CD8-positive, alpha-beta memory T cell (primary cell): ENCODE data around the gene VIPR2. TPM values are rescaled to one million over a fixed set of nuclear protein-coding genes. Genes with fewer than 3 reads are reported as not detected.

ENCODE experiments used
- CTCF ChIA-PET: fragments of 350-600 bp; sonication (Branson Sonifier 250); formaldehyde crosslinking; loops from one replicate; lab custom pipeline; 2021; ENCODE audit warnings: antibody characterized with exemption; lab: Charles Lee
- POLR2A ChIA-PET: fragments of 350-600 bp; sonication (Branson Sonifier 250); formaldehyde crosslinking; loops from one replicate; lab custom pipeline; 2021; ENCODE audit warnings: antibody characterized with exemption; lab: Charles Lee
- DNase-seq, 5 donors: peaks; one replicate each; pipeline versions ENCODE4 v3.0.0 to v3.0.0-alpha.2; 2020 to 2022; ENCODE audit warnings: mixed read lengths in 1 of 5
- H3K27ac ChIP-seq: one replicate; pipeline ENCODE4 v1.7.0; 2013; ENCODE audit warnings: low read depth, mild to moderate bottlenecking, low read length, moderate library complexity
- H3K27me3 ChIP-seq: 2 replicates; pipeline ENCODE4 v1.7.0; 2013; ENCODE audit warnings: low read length, mild to moderate bottlenecking; ENCODE audit not compliant: insufficient read depth, poor library complexity, severe bottlenecking
- H3K36me3 ChIP-seq: 2 replicates; pipeline ENCODE4 v1.7.0; 2013; ENCODE audit warnings: mild to moderate bottlenecking, low read length, moderate library complexity; ENCODE audit not compliant: insufficient read depth
- H3K4me1 ChIP-seq: 2 replicates; pipeline ENCODE4 v1.7.0; 2013; ENCODE audit warnings: mild to moderate bottlenecking, low read length, moderate library complexity; ENCODE audit not compliant: insufficient read depth
- H3K4me3 ChIP-seq: 2 replicates; pipeline ENCODE4 v1.7.0; 2013; ENCODE audit warnings: mild to moderate bottlenecking, low read length
- H3K9me3 ChIP-seq: 2 replicates; pipeline ENCODE4 v1.7.0; 2013; ENCODE audit warnings: mild to moderate bottlenecking, low read length
- H3K27ac Mint-ChIP-seq, 8 donors: one replicate each; pipeline ENCODE4 v1.8.0; 2020 to 2021; ENCODE audit warnings: mixed read lengths in 8 of 8, mild to moderate bottlenecking in 6 of 8, inconsistent platforms in 3 of 8, moderate library complexity in 3 of 8
- H3K27me3 Mint-ChIP-seq, 2 donors: one replicate each; pipeline ENCODE4 v1.8.0; 2020 to 2021; ENCODE audit warnings: mixed read lengths in 2 of 2, mild to moderate bottlenecking in 1 of 2, moderate library complexity in 1 of 2
- H3K36me3 Mint-ChIP-seq, 3 donors: one replicate each; pipeline ENCODE4 v1.8.0; 2020 to 2021; ENCODE audit warnings: mixed read lengths in 3 of 3, inconsistent platforms in 1 of 3, mild to moderate bottlenecking in 1 of 3
- H3K4me1 Mint-ChIP-seq, 3 donors: one replicate each; pipeline ENCODE4 v1.8.0; 2020 to 2021; ENCODE audit warnings: mixed read lengths in 3 of 3, inconsistent platforms in 1 of 3, mild to moderate bottlenecking in 1 of 3
- H3K4me3 Mint-ChIP-seq, 7 donors: one replicate each; pipeline ENCODE4 v1.8.0; 2020 to 2021; ENCODE audit warnings: mixed read lengths in 7 of 7, mild to moderate bottlenecking in 6 of 7, moderate library complexity in 4 of 7, inconsistent platforms in 2 of 7
- H3K9me3 Mint-ChIP-seq, 5 donors: one replicate each; pipeline ENCODE4 v1.8.0; 2020 to 2022; ENCODE audit warnings: mixed read lengths in 5 of 5, mild to moderate bottlenecking in 3 of 5, moderate library complexity in 2 of 5, inconsistent platforms in 1 of 5
- polyA plus RNA-seq: library from polyadenylated mRNA; unstranded; fragments of 300-500 nt; fragmentation: Illumina TruSeq; gene quantifications from one replicate; pipeline ENCODE4 v1.2.3, GENCODE V29; 2021
- total RNA-seq, 2 experiments: library from RNA; stranded (reverse); gene quantifications; one replicate each; pipeline ENCODE4 v1.2.3, GENCODE V29; 2021

Gene VIPR2
- total and polyA plus RNA-seq, 3 experiments from 2014 or later: 0.15 to 0.61 (median 0.31) TPM

DNA sequence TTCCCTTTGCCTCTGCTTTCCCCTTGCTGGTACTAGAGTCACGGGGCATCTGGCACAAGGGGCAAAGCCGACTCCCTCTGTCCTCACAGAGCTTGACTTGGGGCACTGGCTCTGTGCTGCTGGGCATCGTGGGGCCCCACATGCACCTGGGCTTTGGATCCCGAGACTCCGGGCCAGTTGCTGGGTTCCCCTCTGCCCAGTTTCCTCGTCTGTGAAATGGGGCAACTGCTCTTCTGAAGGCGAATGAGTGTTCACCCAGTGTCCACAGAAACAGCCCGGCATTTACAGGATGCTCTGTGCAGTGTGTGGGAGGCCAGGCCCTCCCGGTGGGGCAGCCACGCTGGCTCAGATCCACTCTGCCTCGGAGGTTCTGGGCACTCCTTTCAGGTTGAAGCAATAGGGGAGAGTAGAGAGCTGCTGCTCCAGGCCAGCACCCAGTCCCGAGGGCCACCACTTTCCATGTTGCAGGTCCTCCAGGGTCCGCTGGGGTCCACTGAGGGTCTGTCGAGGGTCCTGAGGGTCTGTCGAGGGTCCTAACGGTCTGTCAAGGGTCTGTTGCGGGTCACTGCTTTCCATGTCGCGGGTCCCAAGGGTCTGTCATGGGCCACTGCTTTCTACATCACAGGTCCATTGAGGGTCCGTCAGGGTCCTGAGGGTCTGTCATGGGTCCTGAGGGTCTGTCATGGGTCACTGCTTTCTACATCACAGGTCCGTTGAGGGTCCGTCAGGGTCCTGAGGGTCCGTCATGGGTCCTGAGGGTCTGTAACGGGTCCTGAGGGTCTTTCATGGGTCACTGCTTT, 103.6 kb downstream of the VIPR2 start:
- CTCF ChIA-PET: no interaction called here
- H3K27me3 Mint-ChIP-seq: peaks cover 2 to 23% of the 10 kb centered on the region in 2 donors
- H3K9me3 Mint-ChIP-seq: no peaks in the 10 kb centered on the region

DNA sequence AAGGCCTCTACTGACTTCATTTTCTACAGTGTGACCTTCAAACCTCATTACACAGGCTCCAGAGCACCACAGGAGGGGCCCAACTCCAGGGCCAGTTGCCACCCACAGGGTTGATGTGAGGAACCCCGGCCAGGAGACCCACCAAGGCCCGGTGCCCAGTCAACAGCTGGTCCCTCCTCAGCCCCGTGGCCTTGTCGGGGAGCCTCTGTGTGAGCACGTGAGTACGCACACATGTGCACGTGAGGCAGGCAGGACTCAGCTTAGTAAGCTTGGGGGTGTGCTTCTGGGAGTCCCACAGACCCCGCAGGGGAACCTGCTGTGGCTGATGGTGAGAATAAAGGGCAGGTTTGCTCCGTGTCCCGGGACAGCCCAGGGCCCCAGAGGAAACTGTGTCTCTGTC, 104.5 kb downstream of the VIPR2 start:
- ChIA-PET POLR2A (no interaction called here), CTCF (no interaction called here)
- H3K4me1 Mint-ChIP-seq: no peaks in the 10 kb centered on the region
- no peak overlapping the region for H3K27ac Mint-ChIP-seq
- H3K27ac ChIP-seq: no peak overlapping the region
- no peak overlapping the region for H3K4me3 ChIP-seq
- no peaks in the 10 kb centered on the region for H3K4me1 ChIP-seq
- DNase-seq: no peak
- no peaks in the 10 kb centered on the region for H3K9me3 ChIP-seq
- no peaks in the 10 kb centered on the region for H3K36me3 ChIP-seq
- no peak overlapping the region for H3K4me3 Mint-ChIP-seq
- no peaks in the 10 kb centered on the region for H3K36me3 Mint-ChIP-seq
- no peaks in the 10 kb centered on the region for H3K27me3 ChIP-seq
- no peaks in the 10 kb centered on the region for H3K9me3 Mint-ChIP-seq
- H3K27me3 Mint-ChIP-seq: peaks cover 2 to 22% of the 10 kb centered on the region in 2 donors

More for the DNA sequence above, 103.6 kb downstream of the VIPR2 start:
- no peaks in the 10 kb centered on the region for H3K27me3 ChIP-seq
- POLR2A ChIA-PET: no interaction called here
- H3K27ac ChIP-seq: no peak overlapping the region
- Mint-ChIP-seq H3K36me3 (no peaks in the 10 kb centered on the region), H3K4me3 (no peak overlapping the region), H3K4me1 (no peaks in the 10 kb centered on the region), H3K27ac (peak overlapping the region in 1 of 8 donors; percentile 84)
- no peaks in the 10 kb centered on the region for H3K4me1 ChIP-seq
- no peak overlapping the region for H3K4me3 ChIP-seq
- no peaks in the 10 kb centered on the region for H3K36me3 ChIP-seq
- H3K9me3 ChIP-seq: no peaks in the 10 kb centered on the region
- DNase-seq: no peak

DNA sequence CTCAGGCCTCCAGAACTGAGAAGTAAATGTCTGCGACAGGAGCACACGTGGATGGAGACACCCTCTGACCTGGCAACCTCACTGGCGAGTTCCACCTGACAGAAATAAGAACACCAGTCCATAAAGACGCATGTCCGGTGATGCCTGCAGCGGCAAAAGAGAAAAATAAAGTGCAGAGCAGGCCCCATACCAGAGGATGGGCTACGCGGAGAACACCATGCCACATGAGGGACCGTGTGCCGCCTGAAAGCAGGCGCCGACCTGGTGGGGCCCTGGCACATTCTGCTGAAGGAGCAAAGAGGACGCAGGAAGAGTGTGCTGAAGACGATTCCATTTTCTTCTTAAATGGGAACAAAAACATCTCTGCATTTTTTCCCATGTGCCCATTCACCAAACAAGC, 105.0 kb downstream of the VIPR2 start:
- Mint-ChIP-seq H3K4me3 (no peak overlapping the region), H3K27me3 (peaks cover 2 to 19% of the 10 kb centered on the region in 2 donors), H3K27ac (no peak overlapping the region), H3K4me1 (no peaks in the 10 kb centered on the region), H3K36me3 (no peaks in the 10 kb centered on the region), H3K9me3 (no peaks in the 10 kb centered on the region)
- no peak for DNase-seq
- Histone ChIP-seq H3K4me3 (no peak overlapping the region), H3K27ac (no peak overlapping the region), H3K4me1 (no peaks in the 10 kb centered on the region), H3K27me3 (no peaks in the 10 kb centered on the region), H3K36me3 (no peaks in the 10 kb centered on the region), H3K9me3 (no peaks in the 10 kb centered on the region)
- ChIA-PET CTCF (no interaction called here), POLR2A (no interaction called here)

DNA sequence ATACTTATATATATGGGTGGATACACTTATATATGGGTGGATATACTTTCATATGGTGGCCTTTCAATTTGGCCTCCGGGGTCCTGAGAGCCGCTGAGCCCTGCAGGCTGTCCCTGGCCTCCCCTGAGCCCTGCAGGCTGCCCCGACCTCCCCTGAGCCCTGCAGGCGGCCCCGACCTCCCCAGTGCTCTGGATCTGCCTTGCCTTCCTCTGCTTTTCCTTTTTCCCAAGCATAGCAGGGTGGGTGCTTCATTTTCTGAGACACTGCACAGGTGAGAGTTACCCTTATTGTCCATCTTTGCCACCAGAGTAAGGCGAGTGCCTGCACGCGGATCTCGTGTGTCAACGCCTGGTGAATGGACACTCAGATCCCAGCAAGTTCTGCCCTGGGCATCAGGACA, 106.6 kb downstream of the VIPR2 start:
- DNase-seq: no peak
- Histone ChIP-seq H3K4me1 (no peaks in the 10 kb centered on the region), H3K36me3 (no peaks in the 10 kb centered on the region), H3K27ac (no peak overlapping the region), H3K4me3 (no peak overlapping the region), H3K27me3 (no peaks in the 10 kb centered on the region), H3K9me3 (no peaks in the 10 kb centered on the region)
- ChIA-PET POLR2A (no interaction called here), CTCF (no interaction called here)
- Mint-ChIP-seq H3K4me3 (no peak overlapping the region), H3K9me3 (no peaks in the 10 kb centered on the region), H3K36me3 (no peaks in the 10 kb centered on the region), H3K27ac (no peak overlapping the region), H3K27me3 (peaks cover 2 to 19% of the 10 kb centered on the region in 2 donors), H3K4me1 (no peaks in the 10 kb centered on the region)

DNA sequence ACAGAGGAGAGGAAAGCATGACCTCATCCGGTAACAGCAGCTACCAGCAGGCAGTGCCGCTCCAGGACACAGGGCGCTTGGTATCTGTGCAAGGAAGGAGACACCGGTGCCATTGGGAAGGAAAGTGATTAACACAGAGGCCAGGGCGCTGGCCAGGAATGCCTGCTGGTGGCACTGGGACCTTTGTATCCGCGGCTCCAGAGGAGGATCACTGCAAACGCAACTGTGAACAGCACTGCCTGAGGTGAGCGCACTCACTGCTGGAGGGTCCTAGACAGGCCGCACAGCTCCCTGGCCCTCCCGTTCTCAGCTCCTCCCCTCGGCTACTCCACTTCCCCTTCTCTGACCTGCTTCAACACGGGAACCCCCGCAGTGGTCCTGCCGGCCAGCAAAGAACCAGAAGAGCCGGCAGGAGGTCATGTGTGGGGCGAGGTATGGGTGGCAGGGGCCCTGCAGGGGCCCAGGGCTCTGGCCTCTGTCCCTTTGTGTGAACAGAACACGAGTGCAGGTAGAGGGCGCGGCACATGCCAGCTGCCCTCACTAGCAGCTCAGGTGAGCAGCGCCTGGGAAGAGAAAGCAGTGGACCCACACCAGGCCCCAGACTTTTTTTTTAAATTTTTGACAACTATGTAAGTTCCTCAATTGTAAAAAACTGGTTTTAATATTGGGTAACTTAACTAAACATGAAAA, 107.6 kb downstream of the VIPR2 start:
- no peak overlapping the region for H3K4me3 Mint-ChIP-seq
- Histone ChIP-seq H3K4me3 (no peak overlapping the region), H3K9me3 (no peaks in the 10 kb centered on the region), H3K27me3 (no peaks in the 10 kb centered on the region), H3K27ac (no peak overlapping the region), H3K4me1 (no peaks in the 10 kb centered on the region), H3K36me3 (no peaks in the 10 kb centered on the region)
- no peaks in the 10 kb centered on the region for H3K4me1 Mint-ChIP-seq
- peaks cover 2 to 22% of the 10 kb centered on the region in 2 donors for H3K27me3 Mint-ChIP-seq
- DNase-seq: no peak
- H3K9me3 Mint-ChIP-seq: no peaks in the 10 kb centered on the region
- ChIA-PET POLR2A (no interaction called here), CTCF (no interaction called here)
- H3K36me3 Mint-ChIP-seq: no peaks in the 10 kb centered on the region
- H3K27ac Mint-ChIP-seq: peak overlapping the region in 1 of 8 donors; percentile 22

GRCh38 chr7:159035571-159036073, 109.0 kb downstream of the VIPR2 start:
- ChIA-PET POLR2A (no interaction called here), CTCF (no interaction called here)
- H3K27ac Mint-ChIP-seq: no peak overlapping the region

DNA sequence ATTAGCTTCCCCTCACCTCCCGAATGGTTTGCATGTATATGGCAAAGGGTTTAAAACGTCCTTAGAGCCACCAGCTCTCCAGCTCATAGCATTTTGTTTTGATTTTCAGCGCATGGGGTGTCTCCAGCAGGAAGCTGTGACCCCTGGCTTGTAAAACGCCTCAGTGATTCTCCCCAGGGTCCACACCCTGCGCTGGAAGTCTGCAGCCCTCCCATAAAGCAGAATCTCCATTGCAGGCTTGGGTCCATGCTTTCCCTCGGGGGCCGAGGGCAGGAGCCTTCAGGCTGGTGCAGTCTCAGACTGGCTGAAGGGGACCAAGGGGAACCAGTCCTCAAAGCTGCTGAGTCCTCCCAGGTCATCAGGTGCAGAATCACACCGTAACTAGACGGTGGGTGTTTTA, 109.7 kb downstream of the VIPR2 start:
- H3K4me1 Mint-ChIP-seq: peaks cover 0 to 7% (median 0%) of the 10 kb centered on the region in 3 donors
- H3K9me3 Mint-ChIP-seq: no peaks in the 10 kb centered on the region
- H3K36me3 ChIP-seq: no peaks in the 10 kb centered on the region
- H3K4me1 ChIP-seq: no peaks in the 10 kb centered on the region
- H3K27ac Mint-ChIP-seq: no peak overlapping the region
- no peak for DNase-seq
- ChIA-PET CTCF (no interaction called here), POLR2A (no interaction called here)
- no peaks in the 10 kb centered on the region for H3K9me3 ChIP-seq
- H3K27me3 Mint-ChIP-seq: peaks cover 3 to 25% of the 10 kb centered on the region in 2 donors
- no peak overlapping the region for H3K4me3 Mint-ChIP-seq
- H3K4me3 ChIP-seq: no peak overlapping the region
- H3K27me3 ChIP-seq: no peaks in the 10 kb centered on the region
- H3K27ac ChIP-seq: no peak overlapping the region
- H3K36me3 Mint-ChIP-seq: no peaks in the 10 kb centered on the region

More at GRCh38 chr7:159035571-159036073, 109.0 kb downstream of the VIPR2 start:
- Histone ChIP-seq H3K27me3 (no peaks in the 10 kb centered on the region), H3K27ac (no peak overlapping the region), H3K9me3 (no peaks in the 10 kb centered on the region), H3K4me1 (no peaks in the 10 kb centered on the region), H3K4me3 (no peak overlapping the region), H3K36me3 (no peaks in the 10 kb centered on the region)
- Mint-ChIP-seq H3K4me1 (peaks cover 0 to 3% (median 0%) of the 10 kb centered on the region in 3 donors), H3K27me3 (peaks cover 2 to 30% of the 10 kb centered on the region in 2 donors), H3K9me3 (no peaks in the 10 kb centered on the region), H3K36me3 (no peaks in the 10 kb centered on the region), H3K4me3 (no peak overlapping the region)
- DNase-seq: no peak

DNA sequence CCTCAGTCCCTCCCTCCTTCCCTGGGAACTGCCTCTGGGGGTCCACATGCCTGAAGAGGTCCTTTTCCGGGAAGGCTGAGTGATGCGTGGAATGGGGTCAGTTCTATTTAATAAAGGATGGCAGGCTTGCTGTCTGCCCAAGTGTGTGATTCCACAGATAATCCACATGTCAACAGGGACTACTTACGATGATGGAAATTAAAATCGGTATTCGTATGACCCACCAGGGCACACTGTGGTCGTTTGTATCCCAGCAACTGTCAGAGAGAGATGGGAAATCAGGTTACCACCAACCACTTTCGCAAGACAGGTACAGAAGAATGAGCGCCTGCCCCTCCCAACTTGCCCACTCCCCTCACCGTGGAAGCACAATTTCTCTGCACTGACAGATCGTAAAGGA, 110.3 kb downstream of the VIPR2 start:
- Histone ChIP-seq H3K27me3 (no peaks in the 10 kb centered on the region), H3K9me3 (no peaks in the 10 kb centered on the region), H3K36me3 (no peaks in the 10 kb centered on the region), H3K4me3 (no peak overlapping the region), H3K4me1 (no peaks in the 10 kb centered on the region), H3K27ac (no peak overlapping the region)
- Mint-ChIP-seq H3K4me3 (no peak overlapping the region), H3K27ac (no peak overlapping the region), H3K36me3 (no peaks in the 10 kb centered on the region), H3K27me3 (peaks cover 3 to 25% of the 10 kb centered on the region in 2 donors), H3K9me3 (no peaks in the 10 kb centered on the region), H3K4me1 (peaks cover 0 to 7% (median 0%) of the 10 kb centered on the region in 3 donors)
- no peak for DNase-seq
- ChIA-PET CTCF (no interaction called here), POLR2A (no interaction called here)
